ENCODE measurements around the gene SUDS3. TPM values are rescaled to one million over a fixed set of nuclear protein-coding genes. Genes with fewer than 3 reads are reported as not detected.
A peak's percentile ranks its signal among the peaks of the same experiment; 100 is the strongest.

The SUDS3 gene
- total and polyA plus RNA-seq, 10 of the 15 experiments (the other 5 are each of a cell fraction or from before 2014, with no cell fraction given) = 5.2 to 42.8 (median 21.7) TPM

DNA sequence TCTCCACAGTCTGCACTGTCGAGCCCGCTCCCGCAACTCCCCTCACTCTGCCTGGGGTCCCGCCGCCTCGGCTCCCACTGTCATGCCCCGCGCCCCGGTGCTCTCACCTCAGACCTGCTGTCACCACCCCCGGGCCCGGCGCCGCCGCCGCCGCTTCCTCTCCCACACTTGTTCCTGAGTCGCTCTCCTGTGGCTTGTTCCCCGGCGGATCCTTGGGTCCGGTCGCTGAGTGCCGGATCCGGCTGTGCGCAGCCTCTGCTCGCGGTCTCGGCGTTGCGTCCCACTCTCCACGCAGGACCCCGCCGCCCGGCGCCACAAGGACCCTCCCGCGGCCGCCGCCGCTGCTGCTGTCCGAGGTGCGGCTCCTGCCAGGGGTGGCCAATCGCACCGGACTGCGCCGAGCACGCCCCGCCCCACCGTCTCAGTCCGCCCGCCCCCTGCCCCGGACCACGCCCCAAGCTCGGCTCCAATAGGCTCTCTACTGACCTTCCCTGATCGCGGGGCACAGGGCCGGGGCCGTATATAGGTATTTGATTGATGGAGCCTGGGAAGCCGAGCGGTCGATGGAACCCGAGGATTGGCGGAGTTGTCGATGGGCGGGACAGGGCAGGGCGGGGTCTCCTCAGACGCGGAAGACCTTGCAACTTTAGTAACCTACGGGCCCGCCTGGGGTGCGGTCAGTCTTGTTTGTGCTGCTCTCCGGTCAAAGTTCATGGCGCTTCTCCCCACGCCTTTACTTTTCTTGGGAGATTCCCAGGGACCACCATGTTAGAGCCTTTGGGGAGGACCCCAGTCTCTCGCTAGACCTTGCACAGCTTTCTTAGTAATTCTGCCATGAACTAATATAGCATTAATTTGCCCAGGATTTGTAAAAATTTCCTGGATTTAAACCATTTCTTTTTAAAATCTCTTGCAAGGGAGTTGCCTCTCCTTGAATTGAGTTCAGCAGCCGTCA, 3.5 kb upstream of the SUDS3 start, which contains the start of gene TAOK3 (continued):
- no peak for TF ChIP-seq ZNF217 (IDR thresholded peaks at IDR 0.05)
- TF ChIP-seq, protein P1, sequence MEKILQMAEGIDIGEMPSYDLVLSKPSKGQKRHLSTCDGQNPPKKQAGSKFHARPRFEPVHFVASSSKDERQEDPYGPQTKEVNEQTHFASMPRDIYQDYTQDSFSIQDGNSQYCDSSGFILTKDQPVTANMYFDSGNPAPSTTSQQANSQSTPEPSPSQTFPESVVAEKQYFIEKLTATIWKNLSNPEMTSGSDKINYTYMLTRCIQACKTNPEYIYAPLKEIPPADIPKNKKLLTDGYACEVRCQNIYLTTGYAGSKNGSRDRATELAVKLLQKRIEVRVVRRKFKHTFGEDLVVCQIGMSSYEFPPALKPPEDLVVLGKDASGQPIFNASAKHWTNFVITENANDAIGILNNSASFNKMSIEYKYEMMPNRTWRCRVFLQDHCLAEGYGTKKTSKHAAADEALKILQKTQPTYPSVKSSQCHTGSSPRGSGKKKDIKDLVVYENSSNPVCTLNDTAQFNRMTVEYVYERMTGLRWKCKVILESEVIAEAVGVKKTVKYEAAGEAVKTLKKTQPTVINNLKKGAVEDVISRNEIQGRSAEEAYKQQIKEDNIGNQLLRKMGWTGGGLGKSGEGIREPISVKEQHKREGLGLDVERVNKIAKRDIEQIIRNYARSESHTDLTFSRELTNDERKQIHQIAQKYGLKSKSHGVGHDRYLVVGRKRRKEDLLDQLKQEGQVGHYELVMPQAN (conservative IDR thresholded peaks at IDR 0.05) = peak; percentile 96
- 0 out of 2 replicates have a peak, but pooled peaks have one; percentile 26 for TF ChIP-seq TCF3 (IDR thresholded peaks at IDR 0.05; ENCODE audit: borderline replicate concordance, insufficient read depth, low read depth, low read length)
- no peak for TF ChIP-seq GABPA (IDR thresholded peaks at IDR 0.05; ENCODE audit: low read depth)
- 0 out of 2 replicates have a peak, but pooled peaks have one; percentile 8 for TF ChIP-seq IRF4 (IDR thresholded peaks at IDR 0.05; ENCODE audit: low read depth, low read length)
- TF ChIP-seq ETV6 (conservative IDR thresholded peaks at IDR 0.05 in 1 of 2, IDR thresholded peaks at IDR 0.05 in 1 of 2; ENCODE audit: borderline replicate concordance in 1 of 2, low read depth in 1 of 2) = no peak
- TF ChIP-seq, protein P2, sequence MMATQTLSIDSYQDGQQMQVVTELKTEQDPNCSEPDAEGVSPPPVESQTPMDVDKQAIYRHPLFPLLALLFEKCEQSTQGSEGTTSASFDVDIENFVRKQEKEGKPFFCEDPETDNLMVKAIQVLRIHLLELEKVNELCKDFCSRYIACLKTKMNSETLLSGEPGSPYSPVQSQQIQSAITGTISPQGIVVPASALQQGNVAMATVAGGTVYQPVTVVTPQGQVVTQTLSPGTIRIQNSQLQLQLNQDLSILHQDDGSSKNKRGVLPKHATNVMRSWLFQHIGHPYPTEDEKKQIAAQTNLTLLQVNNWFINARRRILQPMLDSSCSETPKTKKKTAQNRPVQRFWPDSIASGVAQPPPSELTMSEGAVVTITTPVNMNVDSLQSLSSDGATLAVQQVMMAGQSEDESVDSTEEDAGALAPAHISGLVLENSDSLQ (IDR thresholded peaks at IDR 0.05) = peak; percentile 66; the same call in 1 of the 2 replicates
- peak; percentile 89; the same call in 1 of the 2 replicates for TF ChIP-seq CBFB (IDR thresholded peaks at IDR 0.05; ENCODE audit: low read depth)
- TF ChIP-seq EED (IDR thresholded peaks at IDR 0.05; ENCODE audit: low read depth) = no peak
- peak; percentile 87 for TF ChIP-seq NR2C1 (IDR thresholded peaks at IDR 0.05)
- TF ChIP-seq KAT2A (conservative IDR thresholded peaks at IDR 0.05; ENCODE audit: control insufficient read depth, low read depth, low read length) = no peak
- TF ChIP-seq LARP7 (IDR thresholded peaks at IDR 0.05) = peak; percentile 78; the same call in 1 of the 2 replicates
- peak; percentile 93; the same call in 1 of the 2 replicates for TF ChIP-seq ASH2L (IDR thresholded peaks at IDR 0.05; ENCODE audit: borderline replicate concordance, low read depth)
- TF ChIP-seq EZH2 (IDR thresholded peaks at IDR 0.05; ENCODE audit: borderline replicate concordance, control insufficient read depth, low read depth, low read length) = no peak
- TF ChIP-seq, protein P3, sequence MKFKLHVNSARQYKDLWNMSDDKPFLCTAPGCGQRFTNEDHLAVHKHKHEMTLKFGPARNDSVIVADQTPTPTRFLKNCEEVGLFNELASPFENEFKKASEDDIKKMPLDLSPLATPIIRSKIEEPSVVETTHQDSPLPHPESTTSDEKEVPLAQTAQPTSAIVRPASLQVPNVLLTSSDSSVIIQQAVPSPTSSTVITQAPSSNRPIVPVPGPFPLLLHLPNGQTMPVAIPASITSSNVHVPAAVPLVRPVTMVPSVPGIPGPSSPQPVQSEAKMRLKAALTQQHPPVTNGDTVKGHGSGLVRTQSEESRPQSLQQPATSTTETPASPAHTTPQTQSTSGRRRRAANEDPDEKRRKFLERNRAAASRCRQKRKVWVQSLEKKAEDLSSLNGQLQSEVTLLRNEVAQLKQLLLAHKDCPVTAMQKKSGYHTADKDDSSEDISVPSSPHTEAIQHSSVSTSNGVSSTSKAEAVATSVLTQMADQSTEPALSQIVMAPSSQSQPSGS (IDR thresholded peaks at IDR 0.05; ENCODE audit: low read length) = no peak
- no peak for TF ChIP-seq BCL11A (IDR thresholded peaks at IDR 0.05; ENCODE audit: low read depth, low read length)
- TF ChIP-seq, protein P4, sequence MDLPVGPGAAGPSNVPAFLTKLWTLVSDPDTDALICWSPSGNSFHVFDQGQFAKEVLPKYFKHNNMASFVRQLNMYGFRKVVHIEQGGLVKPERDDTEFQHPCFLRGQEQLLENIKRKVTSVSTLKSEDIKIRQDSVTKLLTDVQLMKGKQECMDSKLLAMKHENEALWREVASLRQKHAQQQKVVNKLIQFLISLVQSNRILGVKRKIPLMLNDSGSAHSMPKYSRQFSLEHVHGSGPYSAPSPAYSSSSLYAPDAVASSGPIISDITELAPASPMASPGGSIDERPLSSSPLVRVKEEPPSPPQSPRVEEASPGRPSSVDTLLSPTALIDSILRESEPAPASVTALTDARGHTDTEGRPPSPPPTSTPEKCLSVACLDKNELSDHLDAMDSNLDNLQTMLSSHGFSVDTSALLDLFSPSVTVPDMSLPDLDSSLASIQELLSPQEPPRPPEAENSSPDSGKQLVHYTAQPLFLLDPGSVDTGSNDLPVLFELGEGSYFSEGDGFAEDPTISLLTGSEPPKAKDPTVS (IDR thresholded peaks at IDR 0.05; ENCODE audit: low read depth, low read length) = no peak
- peak; percentile 58 for TF ChIP-seq MYC (IDR thresholded peaks at IDR 0.05; ENCODE audit: insufficient read depth, insufficient read length, insufficient replicate concordance, low read length, severe bottlenecking)
- TF ChIP-seq ZNF622 (IDR thresholded peaks at IDR 0.05) = no peak
- TF ChIP-seq SREBF1 (IDR thresholded peaks at IDR 0.05; ENCODE audit: low read length) = no peak
- TF ChIP-seq TCF12 (IDR thresholded peaks at IDR 0.05; ENCODE audit: low read depth, low read length) = peak; percentile 30; the same call in 1 of the 2 replicates
- no peak; the same call in 1 of the 2 replicates for TF ChIP-seq ZNF24 (IDR thresholded peaks at IDR 0.05)
- TF ChIP-seq, protein P5, sequence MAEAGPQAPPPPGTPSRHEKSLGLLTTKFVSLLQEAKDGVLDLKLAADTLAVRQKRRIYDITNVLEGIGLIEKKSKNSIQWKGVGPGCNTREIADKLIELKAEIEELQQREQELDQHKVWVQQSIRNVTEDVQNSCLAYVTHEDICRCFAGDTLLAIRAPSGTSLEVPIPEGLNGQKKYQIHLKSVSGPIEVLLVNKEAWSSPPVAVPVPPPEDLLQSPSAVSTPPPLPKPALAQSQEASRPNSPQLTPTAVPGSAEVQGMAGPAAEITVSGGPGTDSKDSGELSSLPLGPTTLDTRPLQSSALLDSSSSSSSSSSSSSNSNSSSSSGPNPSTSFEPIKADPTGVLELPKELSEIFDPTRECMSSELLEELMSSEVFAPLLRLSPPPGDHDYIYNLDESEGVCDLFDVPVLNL (IDR thresholded peaks at IDR 0.05; ENCODE audit: low read depth, low read length) = no peak
